Stimulated activated CD4-positive, alpha-beta T cell treated with anti-CD3 and anti-CD28 coated beads, TNF-alpha, amount 100 ng/mL, for 48 hours (primary cell): ENCODE results near the gene KIF21B.
A peak's percentile ranks its signal among the peaks of the same experiment; 100 is the strongest.

Experiments
- DNase-seq, 3 donors: peaks; one replicate each; pipeline ENCODE4 v3.0.0-alpha.2; 2020; ENCODE audit warnings: low read depth in 3 of 3

The KIF21B gene

GRCh38 chr1:201042779-201043461 lies 19.4 kb upstream of the KIF21B start:
- peak in 2 of 3 donors; percentile 42 to 57 for DNase-seq

GRCh38 chr1:201041011-201041410 lies 17.5 kb upstream of the KIF21B start:
- DNase-seq = no peak

DNA sequence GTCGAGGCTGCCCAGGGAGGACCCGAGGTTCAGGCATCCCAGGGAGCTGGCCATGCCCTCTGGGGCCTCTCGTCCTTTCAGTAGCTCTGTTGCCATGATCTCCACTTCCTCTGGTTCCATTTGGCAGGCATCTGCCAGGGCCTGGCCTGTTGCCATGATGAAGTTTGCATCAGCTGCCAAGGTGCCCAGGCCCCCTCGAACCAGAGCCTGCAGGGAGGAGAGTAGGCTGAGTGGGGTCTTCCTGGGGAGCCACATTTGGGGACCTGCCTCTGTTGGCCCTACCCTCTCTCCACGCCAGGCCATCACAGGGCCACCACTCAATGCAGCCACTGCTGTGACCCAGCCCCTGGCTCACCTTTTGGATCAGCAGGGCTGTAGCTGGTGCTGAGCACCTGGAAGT lies 16.4 kb upstream of the KIF21B start:
- DNase-seq = no peak

DNA sequence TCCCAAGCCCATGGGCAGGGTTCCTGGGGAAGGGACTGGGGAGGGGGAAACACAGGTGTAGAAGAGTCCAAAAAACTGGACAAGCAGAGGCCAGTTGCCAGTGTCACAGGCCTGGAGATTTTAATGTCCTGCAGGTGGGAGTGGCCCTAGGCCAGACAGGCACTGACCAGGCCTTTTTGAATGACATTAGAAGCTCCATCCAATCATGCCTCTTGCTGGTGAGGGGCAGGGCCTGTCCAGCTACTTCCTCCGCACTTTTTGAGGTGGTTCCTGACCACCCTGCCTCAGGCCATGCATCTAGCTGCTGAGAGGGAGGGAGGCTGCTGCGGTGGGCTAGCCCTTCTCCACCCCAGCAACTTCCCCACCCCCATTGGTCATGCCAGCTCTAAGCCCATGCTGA lies 15.9 kb upstream of the KIF21B start:
- no peak for DNase-seq

DNA sequence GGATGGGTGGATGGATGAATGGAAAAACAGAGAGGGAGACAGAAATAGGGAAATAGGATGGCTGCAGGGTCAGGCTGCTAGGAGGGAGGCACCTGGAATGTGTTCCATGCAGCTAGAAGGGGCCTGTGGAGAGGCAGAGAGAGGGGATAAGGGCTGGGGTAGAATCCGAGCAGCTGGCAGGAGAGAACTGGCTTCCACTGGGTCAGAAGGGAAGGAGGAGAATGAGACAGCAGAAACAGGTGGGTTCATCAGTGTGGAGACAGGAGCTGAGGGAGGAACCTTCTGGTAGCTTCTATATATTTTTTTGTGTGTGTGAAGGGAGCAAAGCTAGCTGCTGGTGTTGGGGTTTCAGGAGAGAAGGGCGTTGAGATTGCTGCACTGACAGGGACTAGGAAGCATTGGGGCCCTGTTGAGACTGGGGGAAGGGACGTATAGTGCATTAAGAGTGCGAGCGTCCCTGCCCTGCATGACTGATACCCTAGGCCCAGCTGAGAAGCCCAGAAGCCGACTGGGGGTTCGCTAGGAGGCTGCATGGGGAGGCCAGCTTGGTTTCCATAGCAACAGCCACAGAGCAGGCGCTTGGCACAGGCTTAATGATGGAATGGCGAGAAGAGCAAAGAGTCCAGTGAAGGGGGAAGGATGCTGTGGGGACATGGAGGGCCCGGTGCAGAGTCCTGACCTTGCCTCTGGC lies 14.8 kb upstream of the KIF21B start:
- DNase-seq = no peak

GRCh38 chr1:201036188-201036842 lies 12.8 kb upstream of the KIF21B start:
- no peak for DNase-seq

DNA sequence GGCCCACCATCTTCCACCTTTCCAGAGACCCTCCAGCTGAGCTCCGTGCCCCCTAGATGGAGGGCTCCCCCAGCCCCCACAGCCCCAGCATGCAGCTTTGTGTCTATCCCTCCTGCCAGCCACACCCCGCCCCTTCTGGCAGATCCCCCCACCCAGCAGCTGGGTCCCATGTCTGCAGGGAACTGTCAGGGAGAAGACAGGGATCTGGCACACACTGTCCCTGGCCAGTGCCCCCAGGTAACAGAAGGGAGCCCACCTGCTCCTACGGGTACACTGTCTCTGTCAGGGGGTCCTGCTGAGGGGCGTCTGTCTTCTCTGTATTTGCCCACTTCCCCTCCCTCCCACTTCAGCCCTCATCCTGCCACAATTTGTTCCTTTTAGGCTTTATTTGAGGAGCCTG lies 11.2 kb upstream of the KIF21B start:
- no peak for DNase-seq

GRCh38 chr1:201032408-201032807 lies 8.9 kb upstream of the KIF21B start:
- no peak for DNase-seq

- DNase-seq = no peak
Measured at GRCh38 chr1:201028461-201028889, 5.0 kb upstream of the KIF21B start.

- no peak for DNase-seq
Measured at GRCh38 chr1:201026836-201027235, 3.3 kb upstream of the KIF21B start.

- DNase-seq = no peak
Measured at GRCh38 chr1:201026234-201026633, 2.7 kb upstream of the KIF21B start.

GRCh38 chr1:201025571-201026002 lies 2.1 kb upstream of the KIF21B start:
- no peak for DNase-seq

GRCh38 chr1:201024625-201024998 lies 1.1 kb upstream of the KIF21B start:
- DNase-seq = no peak

GRCh38 chr1:201023920-201024624 lies 558 bp upstream of the KIF21B start:
- no peak for DNase-seq

DNA sequence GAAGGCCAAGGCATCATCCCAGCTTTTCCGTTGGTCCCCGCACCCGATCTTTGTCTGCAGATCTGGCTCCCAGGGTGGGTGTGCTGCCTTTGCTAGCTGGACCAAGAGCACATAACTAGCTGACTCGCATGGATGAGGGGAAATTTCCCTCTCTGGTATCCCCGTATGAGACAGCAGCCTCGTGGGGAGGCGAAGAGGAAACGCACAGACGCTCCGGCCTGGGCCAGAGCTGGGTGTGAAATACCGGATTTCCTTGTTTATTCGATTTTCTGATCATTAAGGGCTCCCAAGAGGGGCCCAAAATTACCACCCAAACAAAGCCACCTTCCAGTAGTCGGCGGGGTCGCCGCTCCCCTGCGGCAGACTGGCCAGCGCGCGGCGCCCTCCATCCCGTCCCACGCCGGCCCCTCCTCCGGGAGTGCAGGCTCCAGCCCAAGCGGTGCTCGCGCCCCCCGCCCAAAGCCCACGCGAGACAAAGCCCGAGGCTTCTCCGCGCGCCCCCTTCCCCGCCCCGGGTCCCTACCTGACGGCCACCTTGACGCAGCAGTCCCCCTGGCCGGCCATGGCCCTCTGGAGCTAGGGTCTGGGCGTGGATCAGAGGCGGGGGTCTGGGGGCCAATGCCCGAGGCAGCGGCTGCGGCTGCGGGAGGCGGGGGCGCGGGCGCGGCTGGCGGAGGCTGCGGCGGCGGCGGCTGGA lies 546 bp downstream of the KIF21B start:
- DNase-seq = no peak

DNA sequence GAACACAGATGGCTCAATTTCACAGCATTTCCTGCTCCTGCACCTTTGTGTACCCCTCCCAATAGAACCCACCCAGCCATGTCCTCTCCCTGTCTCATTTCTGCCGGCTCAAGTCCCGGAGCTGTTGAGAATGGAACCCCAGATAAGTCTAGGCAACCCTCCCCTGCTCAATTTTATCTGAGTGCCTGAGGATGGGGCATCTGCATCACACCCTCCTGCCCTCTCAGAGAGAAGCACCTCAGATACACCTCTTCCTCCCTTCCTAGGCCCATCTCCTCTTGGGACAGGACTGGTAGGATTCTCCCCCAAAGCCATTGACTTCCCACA lies 1.1 kb downstream of the KIF21B start:
- DNase-seq = no peak

DNA sequence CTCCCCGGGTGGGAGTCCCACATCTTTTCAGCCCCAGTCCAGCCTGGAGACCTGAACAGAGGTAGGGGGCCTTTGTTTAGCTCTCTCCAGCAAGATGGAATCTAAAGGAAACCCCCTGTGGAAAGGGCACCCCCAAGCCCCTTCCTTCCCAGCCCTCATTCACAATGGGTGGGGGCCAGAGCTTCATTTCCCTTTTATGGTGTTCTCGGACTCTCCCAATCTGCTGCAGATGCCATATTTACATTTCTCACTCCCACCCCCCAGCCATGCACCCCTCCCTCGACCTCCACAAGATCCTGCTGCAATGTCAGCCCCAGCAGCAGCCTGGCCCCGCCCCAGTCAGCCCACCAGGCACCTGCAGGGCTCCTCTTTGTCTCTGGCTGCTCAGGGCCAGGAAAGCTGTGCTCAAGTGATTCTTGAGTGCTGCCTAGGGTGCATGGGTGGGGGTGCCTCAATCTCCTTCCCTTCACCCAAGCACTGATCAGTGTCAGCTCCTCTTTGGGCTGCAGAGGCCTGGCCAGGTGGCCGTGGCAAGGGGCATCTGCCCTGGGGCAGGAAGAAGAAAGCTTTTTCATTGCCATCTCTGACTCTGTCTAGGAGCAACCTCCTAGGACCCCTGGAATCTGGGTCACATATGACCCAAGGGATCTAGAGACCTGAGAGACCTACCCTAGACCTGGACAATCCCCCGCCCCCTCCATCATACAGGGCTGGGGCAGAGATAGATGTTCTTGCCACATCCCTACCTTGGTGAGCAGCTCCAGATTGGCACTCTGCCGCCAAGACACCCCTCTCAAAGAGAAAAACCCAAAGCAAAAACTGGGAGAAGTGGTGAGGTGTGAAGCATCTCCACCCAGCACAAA lies 1.7 kb downstream of the KIF21B start:
- DNase-seq = no peak

DNA sequence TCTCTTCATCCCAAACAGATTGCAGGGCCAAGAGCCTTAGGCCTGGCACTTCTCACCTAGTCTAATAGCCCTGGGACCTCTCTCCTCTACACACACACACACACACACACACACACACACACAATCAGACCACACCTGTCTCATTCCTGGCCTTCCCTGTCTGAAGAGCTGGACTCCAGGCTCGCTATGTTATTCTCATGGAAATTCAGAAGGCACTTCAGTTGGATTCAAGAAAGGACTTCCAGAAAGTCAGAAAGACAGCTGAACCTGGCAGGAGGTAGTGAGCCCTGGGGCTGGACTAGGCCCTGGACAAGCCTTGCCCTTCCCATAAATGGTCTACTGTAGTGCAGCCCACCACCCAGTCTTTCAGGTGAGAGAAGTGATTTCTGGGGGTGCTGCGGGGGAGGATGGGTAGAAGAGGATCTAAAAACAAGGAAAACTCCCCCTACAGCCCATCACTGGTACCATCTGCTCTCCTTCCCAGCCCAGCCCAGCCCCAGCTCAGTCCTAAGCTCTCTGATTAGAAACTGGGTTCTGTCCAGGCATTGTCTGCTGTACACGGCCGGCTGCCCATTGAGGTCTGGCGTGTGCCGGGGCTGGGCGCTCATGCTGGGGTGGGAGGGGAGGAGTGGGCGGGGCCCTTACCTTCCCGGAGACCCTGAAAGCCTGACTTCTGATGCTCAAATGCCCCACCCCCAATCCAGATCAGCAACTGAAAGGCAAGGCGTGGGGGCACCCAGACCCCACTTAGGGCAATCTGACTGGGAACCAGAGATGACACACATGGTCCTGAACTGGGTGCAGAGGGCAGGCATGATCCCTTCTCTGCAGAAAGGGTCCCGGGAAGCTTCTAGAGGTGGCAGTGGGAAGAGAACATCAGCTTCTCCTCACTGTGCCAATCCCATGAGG lies 2.5 kb downstream of the KIF21B start:
- DNase-seq = no peak

DNA sequence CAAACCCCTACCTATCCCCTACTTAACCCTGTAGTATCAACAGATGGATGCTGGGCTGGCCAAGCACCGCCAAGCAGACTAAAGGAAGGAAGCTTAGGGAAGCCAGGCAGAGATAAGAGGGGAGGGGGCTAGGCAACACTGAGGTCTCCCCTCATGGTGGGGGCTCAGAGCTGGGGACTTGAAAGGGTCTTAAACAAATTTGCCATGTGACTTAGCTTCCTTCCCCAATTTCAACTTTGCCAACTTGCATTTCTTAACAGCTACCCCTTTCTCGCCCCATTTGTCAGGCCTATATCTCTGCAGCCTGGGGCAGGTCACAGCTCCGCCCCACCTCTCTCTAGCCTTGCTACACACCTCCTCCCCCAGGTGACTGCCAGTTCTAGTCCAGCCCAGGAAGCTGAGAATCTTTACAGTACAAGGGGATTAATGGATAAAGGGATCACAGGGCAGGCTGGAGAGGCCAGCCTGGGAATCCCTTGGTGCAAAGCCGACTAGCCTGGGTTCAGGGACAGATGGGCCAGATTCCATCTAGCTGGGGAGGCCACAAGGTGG lies 3.4 kb downstream of the KIF21B start:
- no peak for DNase-seq
